HCEC 1CT (cell line): ENCODE data around the gene KRT15.

Experiments
- DNase-seq: peaks from one replicate; pipeline ENCODE4 v3.0.0-alpha.2; 2017

The KRT15 gene

GRCh38 chr17:41503202-41503601 is 15.5 kb downstream of the KRT15 start:
- no peak for DNase-seq

- peak; percentile 72 for DNase-seq
Observed at GRCh38 chr17:41500131-41500911, 18.4 kb downstream of the KRT15 start.

DNA sequence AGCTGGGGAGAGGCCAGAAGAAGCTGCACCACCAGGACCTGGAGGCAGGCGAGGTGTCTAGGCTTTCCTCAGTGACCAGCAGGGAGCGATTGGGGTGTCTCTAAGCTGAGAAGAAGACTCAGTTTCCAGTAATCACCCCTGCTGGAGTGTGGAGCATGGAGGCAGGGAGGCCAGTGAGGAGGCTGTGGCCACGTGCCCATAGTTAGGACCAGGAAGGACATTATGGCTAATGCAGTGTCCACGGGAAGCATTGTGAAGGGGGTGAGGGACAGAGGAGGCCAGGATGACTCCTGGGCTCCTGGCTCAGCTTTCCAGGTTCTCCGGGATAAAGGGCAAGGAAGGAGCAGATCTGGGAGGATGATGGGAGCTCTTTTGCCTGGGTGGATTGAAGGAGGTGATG is 19.0 kb downstream of the KRT15 start:
- no peak for DNase-seq

DNA sequence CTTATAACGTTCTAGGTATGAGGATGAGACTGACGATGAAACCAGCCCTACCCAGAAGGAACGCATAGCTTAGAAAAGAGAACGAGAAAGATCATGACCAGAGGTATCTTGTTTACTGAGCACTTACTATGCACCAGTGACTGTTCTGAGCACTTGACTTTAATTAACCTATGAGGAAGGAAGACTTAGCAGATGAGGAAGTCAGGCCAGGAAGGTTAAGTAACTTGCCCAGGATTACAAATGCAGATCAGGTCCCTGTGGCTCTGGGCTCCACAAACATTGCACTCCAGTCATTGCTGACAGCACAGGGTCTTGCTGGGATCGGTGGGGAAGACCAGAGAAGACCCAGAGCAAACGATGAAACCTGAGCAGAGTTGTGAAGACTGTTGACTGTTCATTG is 20.4 kb downstream of the KRT15 start:
- no peak for DNase-seq

DNA sequence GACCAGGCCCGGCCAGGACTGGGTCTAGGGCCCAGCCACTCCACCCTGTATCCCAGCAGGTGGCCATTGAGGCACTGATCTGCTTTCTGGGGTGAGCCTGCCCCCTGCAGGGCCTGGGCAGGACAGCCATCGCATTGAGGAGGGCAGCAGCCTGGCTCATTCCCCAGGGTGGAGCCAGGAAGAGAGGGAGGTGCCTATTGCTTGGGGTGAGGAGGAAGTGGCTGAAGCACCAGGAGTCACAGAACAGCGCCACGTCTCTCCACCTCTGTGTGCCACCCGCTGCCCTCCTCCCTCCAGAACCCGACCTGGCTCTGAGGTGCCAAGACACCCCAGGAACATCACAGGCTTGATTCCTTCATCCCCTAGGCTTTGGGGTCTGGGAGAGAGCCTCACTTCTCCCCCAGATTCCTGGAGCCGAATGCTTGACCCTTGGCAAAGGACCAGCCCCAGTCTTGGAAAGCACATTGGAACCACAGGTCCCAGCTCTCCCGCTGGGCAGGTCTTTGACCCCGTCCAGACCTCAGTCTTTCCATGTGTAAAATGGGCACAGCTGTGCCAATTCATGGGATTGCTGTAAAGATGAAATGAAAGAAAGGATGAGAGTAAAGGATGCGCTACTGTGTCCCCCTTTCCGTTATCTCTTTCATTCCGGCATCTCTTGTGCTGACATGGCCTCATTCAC is 21.7 kb downstream of the KRT15 start:
- DNase-seq: peak; percentile 93

DNA sequence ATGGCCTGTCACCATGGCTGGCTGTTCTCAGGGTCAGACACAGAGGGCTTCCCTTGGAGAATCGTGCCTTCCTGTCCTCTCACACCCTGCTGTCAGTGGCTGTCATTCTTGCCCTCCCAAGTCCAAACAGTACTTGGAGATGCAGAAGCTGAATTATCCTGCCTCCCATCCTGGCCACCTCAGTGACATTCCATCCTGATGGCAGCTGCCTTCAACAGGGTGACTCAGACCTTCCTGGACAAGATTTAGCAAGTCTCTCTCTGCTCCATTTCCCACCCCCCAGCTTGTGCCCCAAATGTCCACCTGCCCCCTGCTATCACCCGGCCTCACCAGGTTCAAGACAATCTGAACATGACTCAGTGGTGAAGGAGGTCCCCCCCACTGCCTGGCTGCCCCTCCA is 24.2 kb downstream of the KRT15 start:
- DNase-seq: peak; percentile 29

GRCh38 chr17:41492771-41493170 is 25.9 kb downstream of the KRT15 start:
- no peak for DNase-seq

GRCh38 chr17:41492351-41492750 is 26.3 kb downstream of the KRT15 start:
- DNase-seq: peak; percentile 71

GRCh38 chr17:41491476-41491875 is 27.2 kb downstream of the KRT15 start:
- DNase-seq: no peak

DNA sequence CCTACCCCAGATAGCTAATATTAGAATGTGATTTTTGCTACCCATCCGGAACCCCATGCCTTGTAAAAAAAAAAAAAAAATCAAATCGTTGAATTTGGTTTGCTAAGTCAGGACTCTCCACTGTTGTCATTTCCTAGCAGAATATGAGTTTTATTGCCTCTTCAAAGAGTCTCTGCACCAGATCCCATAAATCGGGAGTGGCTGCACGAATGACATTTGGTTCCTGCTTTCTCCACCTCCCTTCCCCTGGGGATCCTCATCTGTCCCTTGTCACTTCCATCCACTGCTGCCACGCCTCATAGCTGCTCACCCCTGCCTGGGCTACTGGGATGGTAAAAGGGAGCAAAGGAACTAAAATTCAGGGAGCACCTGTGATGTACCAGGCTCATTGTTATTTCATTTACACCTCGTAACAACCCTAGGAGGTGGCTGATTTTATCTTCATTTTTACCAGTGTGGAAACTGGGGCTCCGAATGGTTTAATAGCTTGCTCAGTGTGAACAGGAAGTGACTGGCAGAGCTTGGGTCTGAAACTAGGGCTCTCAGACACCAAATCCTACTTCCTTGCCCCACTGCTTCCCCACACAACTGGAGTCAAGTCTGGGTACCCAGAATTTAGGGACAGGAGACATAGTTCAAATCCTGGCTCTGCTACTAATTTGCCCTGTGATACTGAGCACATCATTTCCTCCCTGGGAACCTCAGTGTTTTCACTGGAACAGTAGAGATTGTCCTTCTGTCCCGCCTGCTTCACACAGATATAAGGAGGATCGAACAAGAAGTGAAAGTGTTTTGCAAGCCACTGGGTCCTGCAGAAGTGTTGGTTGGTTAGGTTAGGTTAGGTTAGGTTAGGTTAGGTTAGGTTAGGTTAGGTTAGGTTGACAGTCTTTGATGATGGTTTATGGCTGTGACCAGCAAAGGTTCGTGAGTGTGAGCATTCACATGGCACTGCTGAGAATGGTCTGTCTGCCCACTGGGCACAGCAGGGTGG is 28.4 kb downstream of the KRT15 start:
- DNase-seq: no peak

DNA sequence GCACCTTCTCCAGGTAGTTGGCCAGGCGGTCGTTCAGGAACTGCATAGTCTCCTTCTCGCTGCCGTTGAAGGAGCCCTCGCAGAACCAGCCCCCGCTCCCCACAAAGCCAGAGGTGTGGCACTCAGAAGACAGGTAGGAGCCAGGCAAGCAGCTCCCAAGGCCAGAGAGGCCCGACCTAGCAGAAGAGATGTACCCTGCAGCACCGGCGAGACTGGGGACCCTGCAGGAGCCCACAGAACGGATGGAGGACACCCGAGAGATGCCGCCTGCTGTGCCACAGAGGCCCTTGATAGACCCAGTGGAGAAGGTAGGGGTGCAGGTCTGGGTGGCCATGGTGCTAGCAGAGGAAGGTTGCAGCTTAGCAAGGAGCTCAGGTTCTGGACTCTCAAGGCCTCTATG is 29.2 kb downstream of the KRT15 start, which contains the start of gene KRT36:
TSS of gene KRT36 (minus strand) at position 380 of the 400 bp plus-strand sequence. CDS start at position 334, 46 bp downstream.
- DNase-seq: no peak

DNA sequence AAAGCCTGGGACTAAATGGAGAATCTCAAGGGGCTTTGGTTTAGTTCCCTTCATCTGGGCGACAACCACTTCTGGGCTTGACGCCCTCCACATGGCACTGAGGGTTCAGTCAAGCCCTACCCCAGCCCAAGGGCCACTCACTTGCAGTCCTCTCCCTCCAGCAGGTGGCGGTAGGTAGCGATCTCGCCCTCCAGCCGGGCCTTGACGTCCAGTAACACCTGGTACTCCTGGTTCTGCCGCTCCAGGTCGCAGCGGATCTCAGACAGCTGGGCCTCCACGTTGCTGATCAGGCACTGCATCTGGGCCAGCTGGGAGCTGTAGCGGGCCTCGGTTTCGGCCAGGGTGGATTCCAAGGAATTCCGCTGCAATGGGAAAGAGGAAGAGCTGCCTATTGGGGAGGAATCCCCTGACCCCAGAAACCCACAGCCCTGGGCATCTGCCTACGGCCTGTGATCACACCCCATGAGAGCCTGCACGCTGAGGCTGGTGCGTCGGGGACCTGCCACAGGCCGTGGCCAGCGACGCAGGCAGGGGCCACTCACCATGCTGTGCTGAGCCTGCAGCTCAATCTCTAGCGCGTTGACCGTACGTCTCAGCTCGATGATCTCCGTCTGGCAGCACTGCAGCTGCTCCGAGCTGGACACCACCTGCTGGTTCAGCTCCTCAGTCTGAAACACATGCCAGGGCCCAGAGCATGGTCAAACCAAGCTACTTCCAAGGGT is 31.7 kb downstream of the KRT15 start:
- no peak for DNase-seq

- DNase-seq: no peak
Observed at GRCh38 chr17:41486316-41486715, 32.4 kb downstream of the KRT15 start.

DNA sequence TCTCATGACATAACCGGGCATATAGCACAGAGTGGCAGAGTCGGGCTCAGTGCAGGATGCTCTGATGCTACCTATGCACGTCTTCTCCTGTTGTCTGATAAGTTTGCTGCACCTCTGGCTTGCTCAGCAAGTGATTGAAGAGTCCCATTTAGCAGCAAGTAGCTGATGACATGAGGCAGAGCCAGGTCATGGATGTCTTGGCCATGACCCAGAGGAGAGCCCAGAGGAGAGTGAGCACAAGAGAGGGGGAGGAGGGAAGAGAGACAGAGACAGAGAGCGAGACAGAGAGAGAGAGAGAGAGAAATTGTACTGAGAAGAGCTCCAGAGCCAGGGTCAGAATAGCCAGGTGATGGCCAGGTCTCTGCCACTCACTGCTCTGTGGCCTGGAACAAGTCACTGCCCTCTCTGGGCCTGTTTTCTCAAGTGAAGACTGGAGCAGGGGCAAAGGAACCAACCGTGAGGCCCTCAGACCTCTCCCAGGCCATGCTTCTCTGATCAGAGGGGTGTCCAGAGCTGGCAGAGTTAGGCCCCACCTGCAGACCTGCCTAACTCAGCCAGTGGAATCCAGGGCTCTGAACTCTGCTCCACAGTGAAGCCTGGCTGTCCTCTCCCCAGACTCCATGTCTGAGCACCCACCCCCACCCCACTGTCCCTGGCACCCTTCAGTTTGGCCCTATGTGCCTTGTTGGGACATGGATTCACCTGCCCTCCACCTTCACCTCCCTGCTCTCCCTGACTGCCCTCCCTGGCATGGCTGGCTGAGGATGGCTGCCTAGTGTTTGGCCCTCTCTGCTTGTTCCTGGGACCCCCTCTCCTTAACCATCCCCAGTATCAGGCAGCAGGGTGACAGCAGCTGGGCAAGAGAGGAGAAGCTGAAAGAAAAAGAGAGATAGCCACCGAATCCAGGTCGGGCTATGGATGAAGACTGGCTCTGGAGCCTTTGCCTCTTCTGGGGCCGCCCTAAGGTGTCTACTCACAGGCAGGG is 33.5 kb downstream of the KRT15 start:
- no peak for DNase-seq

DNA sequence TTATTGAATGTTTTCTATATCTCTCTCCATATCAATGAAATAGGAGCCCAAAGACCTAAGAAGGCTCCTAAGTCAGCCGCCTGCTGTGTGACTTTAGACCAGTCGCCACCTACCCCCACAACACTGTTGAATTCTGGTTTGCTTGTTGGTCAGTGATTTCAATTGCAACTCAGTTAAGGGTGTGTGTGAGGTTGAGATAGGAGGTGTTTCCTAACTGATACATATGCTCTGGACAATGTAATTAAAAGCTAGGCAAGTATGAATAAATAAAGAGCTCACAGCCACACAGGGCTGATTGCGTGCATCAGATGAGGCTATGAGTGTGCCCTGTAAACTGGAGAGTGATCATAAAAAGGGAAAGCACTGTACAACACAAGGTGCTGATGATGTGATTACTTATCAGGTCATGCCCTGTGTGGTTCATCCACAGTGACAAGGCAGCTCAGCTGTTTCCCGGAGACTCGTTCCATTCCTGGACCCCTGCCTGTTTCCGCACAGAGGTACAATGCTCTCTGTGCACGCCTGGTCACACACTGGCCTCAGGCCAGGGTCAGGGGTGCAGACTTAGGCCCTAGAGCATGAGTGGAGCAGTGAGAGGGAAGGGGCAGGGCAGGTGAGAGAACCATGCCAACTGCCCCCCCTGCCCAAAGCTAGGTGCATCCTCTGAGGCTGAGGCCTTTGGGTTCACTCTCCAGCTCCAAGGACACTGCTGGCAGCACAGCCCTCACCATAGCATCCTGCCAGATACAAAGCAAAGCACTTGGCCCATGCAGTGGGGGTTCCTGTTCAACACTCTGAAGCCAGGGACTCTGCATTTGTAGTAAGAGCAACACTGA is 34.5 kb downstream of the KRT15 start:
- no peak for DNase-seq

DNA sequence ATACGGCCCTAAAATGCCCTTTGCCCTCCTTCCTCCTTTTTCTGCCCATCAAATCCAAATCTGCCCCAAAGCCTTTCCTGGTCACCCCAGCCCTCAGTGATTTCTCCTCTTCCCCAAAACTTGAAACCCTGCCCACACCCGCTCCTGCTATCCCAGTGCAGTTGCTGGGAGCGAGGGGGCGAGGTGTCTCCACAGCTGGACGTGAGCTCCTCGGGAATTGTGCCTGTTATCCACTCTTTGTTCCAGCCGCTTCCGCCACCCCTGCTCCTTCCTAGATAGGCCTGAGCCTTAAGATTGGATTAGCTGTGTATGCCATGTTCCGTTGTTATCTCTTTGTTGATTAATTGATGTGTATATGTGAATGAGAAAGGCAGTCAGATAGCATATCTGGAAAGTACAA is 35.2 kb downstream of the KRT15 start:
- DNase-seq: no peak

DNA sequence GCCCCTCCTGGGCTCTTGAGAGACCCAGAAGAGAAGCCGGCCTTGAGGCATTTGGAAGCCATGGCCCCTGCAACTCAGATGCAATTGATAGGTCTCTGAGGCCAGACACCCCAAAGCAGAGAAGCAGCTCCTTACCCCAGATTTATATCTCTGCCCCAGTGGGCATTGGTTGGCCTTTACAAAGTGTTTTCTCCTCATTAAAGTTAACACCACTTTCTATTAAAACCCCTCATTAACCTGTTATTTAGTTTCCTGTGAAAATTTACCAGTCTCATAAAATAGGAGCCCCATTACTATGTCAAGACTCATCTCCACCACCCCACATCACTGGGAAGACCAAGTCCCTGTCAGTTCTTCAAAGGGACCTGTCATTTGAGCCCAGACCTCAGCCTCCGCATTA is 37.7 kb downstream of the KRT15 start, which contains the start of gene KRT35:
TSS of gene KRT35 (minus strand) at position 116 of the 400 bp plus-strand sequence. CDS start at position 62, 54 bp downstream.
- DNase-seq: no peak

- no peak for DNase-seq
Observed at GRCh38 chr17:41480581-41480980, 38.1 kb downstream of the KRT15 start.

GRCh38 chr17:41480136-41480535 is 38.6 kb downstream of the KRT15 start:
- no peak for DNase-seq

DNA sequence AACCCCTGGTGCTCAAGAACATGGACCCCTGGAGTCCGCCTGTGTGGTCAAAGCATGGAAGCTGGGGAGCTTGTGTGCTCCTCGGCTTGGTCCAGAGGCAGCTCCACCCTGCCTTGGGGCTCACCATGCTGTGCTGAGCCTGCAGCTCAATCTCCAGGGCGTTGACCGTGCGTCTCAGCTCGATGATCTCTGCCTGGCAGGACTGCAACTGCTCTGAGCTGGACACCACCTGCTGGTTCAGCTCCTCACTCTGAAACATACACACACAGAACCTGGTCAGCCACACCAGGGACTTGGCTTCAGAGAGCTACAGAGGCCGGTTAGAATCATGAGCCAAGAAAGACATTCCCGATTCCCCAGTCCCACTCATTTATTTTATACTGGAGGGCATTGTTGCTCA is 40.5 kb downstream of the KRT15 start:
- no peak for DNase-seq
